Measurements from ENCODE around the gene DIP2C.
"Not testable (repeated sequence)": the region's sequence is repeated elsewhere in the genome, so short reads cannot be mapped to it uniquely, and the experiment has no call there.

DIP2C gene

GRCh38 chr10:535952-536351, 153.5 kb downstream of the DIP2C start:
- no peak overlapping the region for H3K4me3 ChIP-seq (ENCODE audit: low read length)
- H3K27me3 ChIP-seq (ENCODE audit: control insufficient read depth, insufficient read depth, low read length), result no peaks in the 10 kb centered on the region
- H3K4me1 ChIP-seq (ENCODE audit: control insufficient read depth, insufficient read depth, low read length), result no peaks in the 10 kb centered on the region
- H3K9ac ChIP-seq (ENCODE audit: low read length), result no peak overlapping the region
- H3K9me3 ChIP-seq (ENCODE audit: control insufficient read depth, low read length), result no peaks in the 10 kb centered on the region
- H3K36me3 ChIP-seq (ENCODE audit: control insufficient read depth, insufficient read depth, low read length), result no peaks in the 10 kb centered on the region

- Histone ChIP-seq H3K36me3 (ENCODE audit: control insufficient read depth, insufficient read depth, low read length) (no peaks in the 10 kb centered on the region), H3K27me3 (ENCODE audit: control insufficient read depth, insufficient read depth, low read length) (no peaks in the 10 kb centered on the region), H3K9ac (ENCODE audit: low read length) (no peak overlapping the region), H3K4me1 (ENCODE audit: control insufficient read depth, insufficient read depth, low read length) (no peaks in the 10 kb centered on the region), H3K4me3 (ENCODE audit: low read length) (no peak overlapping the region), H3K9me3 (ENCODE audit: control insufficient read depth, low read length) (no peaks in the 10 kb centered on the region)
Measured at GRCh38 chr10:535051-535450, 154.4 kb downstream of the DIP2C start.

DNA sequence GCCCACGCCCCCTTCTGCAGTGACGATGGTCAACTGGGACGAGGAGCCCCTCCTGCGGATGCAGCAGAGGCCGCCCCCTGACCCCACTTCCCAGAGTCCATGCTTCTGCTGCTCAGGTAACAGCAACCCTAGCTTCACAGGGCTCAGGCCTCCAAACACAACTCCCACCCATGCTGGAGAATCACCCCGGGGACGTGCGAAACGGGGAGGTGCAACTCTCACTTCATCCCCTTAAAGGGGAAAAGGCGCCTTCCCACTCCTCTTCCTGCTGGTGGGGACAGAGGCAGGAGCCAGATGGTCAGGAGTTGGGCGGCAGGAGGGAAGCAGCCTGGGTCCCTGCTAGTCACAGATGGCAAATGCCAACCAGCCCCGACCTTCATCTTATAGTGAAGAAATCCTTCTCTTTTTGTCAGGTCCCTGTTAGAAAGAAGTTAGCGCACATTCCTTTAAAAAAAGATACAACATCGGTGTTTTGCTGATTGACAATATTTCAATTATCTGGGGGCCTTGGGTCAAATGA, 155.4 kb downstream of the DIP2C start:
- Histone ChIP-seq H3K9me3 (ENCODE audit: control insufficient read depth, low read length) (no peaks in the 10 kb centered on the region), H3K4me3 (ENCODE audit: low read length) (no peak overlapping the region), H3K4me1 (ENCODE audit: control insufficient read depth, insufficient read depth, low read length) (no peaks in the 10 kb centered on the region), H3K27me3 (ENCODE audit: control insufficient read depth, insufficient read depth, low read length) (no peaks in the 10 kb centered on the region), H3K36me3 (ENCODE audit: control insufficient read depth, insufficient read depth, low read length) (no peaks in the 10 kb centered on the region), H3K9ac (ENCODE audit: low read length) (no peak overlapping the region)

GRCh38 chr10:533611-534010, 155.9 kb downstream of the DIP2C start:
- H3K9me3 ChIP-seq (ENCODE audit: control insufficient read depth, low read length), result no peaks in the 10 kb centered on the region
- no peaks in the 10 kb centered on the region for H3K4me1 ChIP-seq (ENCODE audit: control insufficient read depth, insufficient read depth, low read length)
- H3K9ac ChIP-seq (ENCODE audit: low read length), result no peak overlapping the region
- no peaks in the 10 kb centered on the region for H3K36me3 ChIP-seq (ENCODE audit: control insufficient read depth, insufficient read depth, low read length)
- H3K27me3 ChIP-seq (ENCODE audit: control insufficient read depth, insufficient read depth, low read length), result no peaks in the 10 kb centered on the region
- no peak overlapping the region for H3K4me3 ChIP-seq (ENCODE audit: low read length)

GRCh38 chr10:533186-533585, 156.3 kb downstream of the DIP2C start:
- H3K4me1 ChIP-seq (ENCODE audit: control insufficient read depth, insufficient read depth, low read length), result no peaks in the 10 kb centered on the region
- no peak overlapping the region for H3K9ac ChIP-seq (ENCODE audit: low read length)
- no peaks in the 10 kb centered on the region for H3K9me3 ChIP-seq (ENCODE audit: control insufficient read depth, low read length)
- H3K36me3 ChIP-seq (ENCODE audit: control insufficient read depth, insufficient read depth, low read length), result no peaks in the 10 kb centered on the region
- no peak overlapping the region for H3K4me3 ChIP-seq (ENCODE audit: low read length)
- no peaks in the 10 kb centered on the region for H3K27me3 ChIP-seq (ENCODE audit: control insufficient read depth, insufficient read depth, low read length)

- not testable (repeated sequence) for H3K9me3 ChIP-seq (ENCODE audit: control insufficient read depth, low read length); H3K27me3 ChIP-seq (ENCODE audit: control insufficient read depth, insufficient read depth, low read length); H3K4me1 ChIP-seq (ENCODE audit: control insufficient read depth, insufficient read depth, low read length); H3K36me3 ChIP-seq (ENCODE audit: control insufficient read depth, insufficient read depth, low read length); H3K4me3 ChIP-seq (ENCODE audit: low read length); H3K9ac ChIP-seq (ENCODE audit: low read length)
Measured at GRCh38 chr10:532331-532730, 157.1 kb downstream of the DIP2C start.

DNA sequence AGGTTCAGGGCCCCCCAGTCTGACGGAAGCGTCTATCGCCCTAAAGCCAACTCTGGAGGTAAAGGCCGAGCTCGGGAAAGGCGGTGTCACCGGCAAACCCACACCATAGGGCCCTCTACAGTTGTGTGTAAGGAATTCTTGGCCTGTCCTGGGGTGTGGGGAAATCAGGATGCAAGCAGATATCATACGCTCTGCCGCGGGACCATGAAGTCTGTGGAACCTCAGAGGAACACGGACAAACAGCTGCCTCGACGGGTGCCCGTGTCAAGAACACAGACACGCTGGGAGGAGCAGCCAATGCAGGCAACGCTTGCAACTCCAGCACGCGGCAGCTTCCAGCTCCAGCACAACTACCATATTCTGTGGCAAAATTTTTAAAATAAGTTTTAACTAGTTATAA, 157.9 kb downstream of the DIP2C start:
- H3K27me3 ChIP-seq (ENCODE audit: control insufficient read depth, insufficient read depth, low read length), result no peaks in the 10 kb centered on the region
- H3K36me3 ChIP-seq (ENCODE audit: control insufficient read depth, insufficient read depth, low read length), result no peaks in the 10 kb centered on the region
- no peaks in the 10 kb centered on the region for H3K9me3 ChIP-seq (ENCODE audit: control insufficient read depth, low read length)
- H3K4me3 ChIP-seq (ENCODE audit: low read length), result no peak overlapping the region
- H3K9ac ChIP-seq (ENCODE audit: low read length), result no peak overlapping the region
- H3K4me1 ChIP-seq (ENCODE audit: control insufficient read depth, insufficient read depth, low read length), result no peaks in the 10 kb centered on the region

GRCh38 chr10:530717-531116, 158.8 kb downstream of the DIP2C start:
- Histone ChIP-seq H3K4me3 (ENCODE audit: low read length) (no peak overlapping the region), H3K27me3 (ENCODE audit: control insufficient read depth, insufficient read depth, low read length) (no peaks in the 10 kb centered on the region), H3K9me3 (ENCODE audit: control insufficient read depth, low read length) (no peaks in the 10 kb centered on the region), H3K36me3 (ENCODE audit: control insufficient read depth, insufficient read depth, low read length) (no peaks in the 10 kb centered on the region), H3K9ac (ENCODE audit: low read length) (no peak overlapping the region), H3K4me1 (ENCODE audit: control insufficient read depth, insufficient read depth, low read length) (no peaks in the 10 kb centered on the region)

DNA sequence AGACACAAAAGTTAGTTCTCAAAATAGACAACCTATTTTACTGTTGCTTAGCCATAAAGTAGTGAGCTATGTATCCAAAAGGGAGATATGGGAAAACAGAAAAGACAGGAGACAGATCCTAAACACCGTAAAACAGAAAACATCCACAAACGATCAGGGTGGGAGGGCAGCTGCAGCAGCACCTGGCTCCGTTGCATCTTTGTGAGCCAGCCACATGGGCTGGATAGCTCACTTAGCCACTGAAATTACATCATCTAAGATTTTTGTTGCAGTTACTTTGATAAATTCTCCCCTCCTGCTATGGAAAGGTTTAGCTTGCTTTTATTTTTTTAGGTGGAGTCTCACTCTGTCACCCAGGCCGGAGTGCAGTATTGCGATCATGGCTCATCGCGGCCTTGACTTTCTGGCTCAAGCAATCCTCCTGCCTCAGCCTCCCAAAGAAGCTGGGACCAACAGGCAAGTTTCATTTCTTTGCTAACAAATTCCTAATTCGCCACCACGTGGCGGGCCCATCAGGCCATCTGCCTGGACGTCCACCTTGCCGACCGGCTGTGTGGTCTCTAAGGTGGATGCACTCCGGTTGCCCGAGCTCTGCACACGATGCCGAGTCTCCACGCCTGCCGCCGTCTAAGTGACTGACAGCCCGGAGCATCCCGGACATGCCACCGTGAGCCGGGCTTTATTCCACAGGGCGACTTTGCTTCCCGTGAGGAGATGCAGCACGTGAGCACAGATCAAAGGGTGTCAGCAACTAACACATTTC, 159.8 kb downstream of the DIP2C start:
- Histone ChIP-seq H3K9ac (ENCODE audit: low read length) (no peak overlapping the region), H3K27me3 (ENCODE audit: control insufficient read depth, insufficient read depth, low read length) (no peaks in the 10 kb centered on the region), H3K36me3 (ENCODE audit: control insufficient read depth, insufficient read depth, low read length) (no peaks in the 10 kb centered on the region), H3K9me3 (ENCODE audit: control insufficient read depth, low read length) (no peaks in the 10 kb centered on the region), H3K4me1 (ENCODE audit: control insufficient read depth, insufficient read depth, low read length) (no peaks in the 10 kb centered on the region), H3K4me3 (ENCODE audit: low read length) (no peak overlapping the region)

DNA sequence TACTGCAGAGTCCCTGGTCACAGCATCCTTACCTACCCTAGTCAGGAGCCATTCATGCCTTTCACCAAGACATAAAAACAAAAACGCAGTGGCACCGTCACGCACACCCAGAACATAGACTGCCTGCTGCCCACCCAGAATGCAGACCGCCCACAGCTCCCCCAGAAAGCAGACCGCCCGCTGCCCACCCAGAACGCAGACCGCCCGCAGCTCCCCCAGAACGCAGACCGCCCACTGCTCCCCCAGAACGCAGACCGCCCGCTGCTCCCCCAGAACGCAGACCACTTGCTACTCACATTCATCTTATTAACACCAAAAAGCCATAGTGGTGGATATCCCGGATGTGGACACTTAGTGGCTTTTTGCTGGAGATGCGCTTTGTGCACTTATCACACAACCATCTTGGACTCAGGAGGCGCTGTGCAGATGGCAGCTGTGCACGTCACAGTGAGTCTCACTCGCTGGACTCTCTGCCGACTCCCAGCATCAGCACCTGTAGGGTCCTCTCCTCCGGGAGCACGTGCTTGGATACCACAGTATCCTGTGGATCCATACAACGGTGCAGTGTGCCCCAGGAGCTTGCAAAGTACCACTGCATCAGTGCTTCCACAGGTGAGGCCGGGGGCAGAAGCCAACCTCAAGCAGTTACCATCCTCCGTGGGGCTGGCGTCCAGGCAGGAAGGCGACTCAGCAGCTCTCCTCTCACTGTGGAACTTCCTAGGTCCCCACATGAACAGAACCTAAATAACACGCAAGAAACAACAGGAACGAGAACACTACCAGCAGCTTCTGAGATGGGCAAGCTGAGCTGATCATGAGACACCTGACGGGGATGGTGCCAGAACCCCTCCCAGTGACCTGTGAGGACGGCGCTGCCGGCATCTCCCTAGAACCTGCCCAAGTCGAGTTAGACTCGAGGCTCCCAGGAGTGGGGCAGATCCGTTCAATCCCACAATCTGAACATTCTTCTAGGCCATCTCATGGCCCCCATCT, 161.0 kb downstream of the DIP2C start:
- H3K9ac ChIP-seq (ENCODE audit: low read length), result no peak overlapping the region
- H3K36me3 ChIP-seq (ENCODE audit: control insufficient read depth, insufficient read depth, low read length), result no peaks in the 10 kb centered on the region
- H3K4me1 ChIP-seq (ENCODE audit: control insufficient read depth, insufficient read depth, low read length), result no peaks in the 10 kb centered on the region

DNA sequence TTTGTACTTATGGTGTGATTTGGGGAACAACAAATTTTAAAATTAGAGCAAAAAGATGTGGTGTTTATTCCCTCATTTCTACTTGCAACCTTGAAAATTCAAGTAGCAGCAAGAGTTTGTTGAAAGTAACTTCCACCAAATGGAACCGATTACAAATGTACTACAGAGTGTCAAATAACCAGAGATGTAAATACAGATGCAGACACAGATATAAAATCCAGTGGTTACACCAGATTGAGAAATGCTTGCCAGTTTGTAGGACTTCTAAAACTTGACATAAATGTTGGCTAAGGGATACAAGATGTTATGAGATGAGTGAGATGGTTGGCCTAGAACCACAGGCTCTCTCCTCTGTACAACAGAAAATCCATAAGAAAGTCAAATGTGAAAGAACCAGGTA, 162.1 kb downstream of the DIP2C start:
- no peaks in the 10 kb centered on the region for H3K4me1 ChIP-seq (ENCODE audit: control insufficient read depth, insufficient read depth, low read length)

More for the DNA sequence above, 161.0 kb downstream of the DIP2C start:
- H3K9me3 ChIP-seq (ENCODE audit: control insufficient read depth, low read length), result no peaks in the 10 kb centered on the region
- H3K27me3 ChIP-seq (ENCODE audit: control insufficient read depth, insufficient read depth, low read length), result no peaks in the 10 kb centered on the region
- no peak overlapping the region for H3K4me3 ChIP-seq (ENCODE audit: low read length)

More for the DNA sequence above, 162.1 kb downstream of the DIP2C start:
- H3K9me3 ChIP-seq (ENCODE audit: control insufficient read depth, low read length), result no peaks in the 10 kb centered on the region
- H3K4me3 ChIP-seq (ENCODE audit: low read length), result no peak overlapping the region
- H3K9ac ChIP-seq (ENCODE audit: low read length), result no peak overlapping the region
- no peaks in the 10 kb centered on the region for H3K27me3 ChIP-seq (ENCODE audit: control insufficient read depth, insufficient read depth, low read length)
- H3K36me3 ChIP-seq (ENCODE audit: control insufficient read depth, insufficient read depth, low read length), result no peaks in the 10 kb centered on the region

Measured in mucosa of stomach (tissue), 1 donor.